Endodermal cell (in vitro differentiated cells): ENCODE measurements around the gene GRIP2. TPM values are rescaled to one million over a fixed set of nuclear protein-coding genes. Genes with fewer than 3 reads are reported as not detected.

Experiments used
- DNase-seq: peaks from one replicate; pipeline ENCODE4 v3.0.0-alpha.2; 2017
- H3K27ac ChIP-seq: 2 replicates; pipeline ENCODE4 v1.5.1; 2013; ENCODE audit warnings: mild to moderate bottlenecking, low read depth, low read length, moderate library complexity
- H3K27me3 ChIP-seq: 2 replicates; pipeline ENCODE4 v1.6.1; 2013; ENCODE audit warnings: mild to moderate bottlenecking, low read length, moderate library complexity; ENCODE audit not compliant: insufficient read depth, control insufficient read depth, poor library complexity, severe bottlenecking
- H3K36me3 ChIP-seq: 2 replicates; pipeline ENCODE4 v1.7.0; 2013; ENCODE audit warnings: mild to moderate bottlenecking, low read length, moderate library complexity; ENCODE audit not compliant: control insufficient read depth, insufficient read depth
- H3K4me1 ChIP-seq: one replicate; pipeline ENCODE4 v1.7.0; 2013; ENCODE audit warnings: low read length; ENCODE audit not compliant: control insufficient read depth, insufficient read depth
- H3K4me3 ChIP-seq: 2 replicates; pipeline ENCODE4 v1.5.1; 2013; ENCODE audit warnings: mild to moderate bottlenecking, low read length, moderate library complexity
- H3K9ac ChIP-seq: 2 replicates; pipeline ENCODE4 v1.6.1; 2013; ENCODE audit warnings: mild to moderate bottlenecking, low read length, moderate library complexity; ENCODE audit not compliant: poor library complexity, severe bottlenecking; ENCODE audit errors: extremely low read depth
- H3K9me3 ChIP-seq: 2 replicates; pipeline ENCODE4 v1.6.1; 2013; ENCODE audit warnings: mild to moderate bottlenecking, low read length, moderate library complexity; ENCODE audit not compliant: control insufficient read depth
- H3K27ac Mint-ChIP-seq: 2 replicates; pipeline ENCODE4 v1.8.0; 2020; ENCODE audit warnings: mixed read lengths
- H3K27me3 Mint-ChIP-seq: 2 replicates; pipeline ENCODE4 v1.8.0; 2021; ENCODE audit warnings: mild to moderate bottlenecking, mixed read lengths; ENCODE audit not compliant: insufficient read depth
- H3K36me3 Mint-ChIP-seq: 2 replicates; pipeline ENCODE4 v1.8.0; 2020; ENCODE audit warnings: low read depth, mixed read lengths
- H3K4me1 Mint-ChIP-seq: 2 replicates; pipeline ENCODE4 v1.8.0; 2020; ENCODE audit warnings: mixed read lengths
- H3K4me3 Mint-ChIP-seq: 2 replicates; pipeline ENCODE4 v1.8.0; 2020; ENCODE audit warnings: mild to moderate bottlenecking, moderate library complexity, mixed read lengths
- H3K9me3 Mint-ChIP-seq: 2 replicates; pipeline ENCODE4 v1.8.0; 2020; ENCODE audit warnings: mild to moderate bottlenecking, mixed read lengths
- CTCF ChIP-seq: fragments of 200-600 bp; sonication (generic); conservative IDR thresholded peaks from 2 replicates; pipeline ENCODE4 v1.5.0; 2021; ENCODE audit warnings: antibody characterized with exemption, mild to moderate bottlenecking
- WGBS, 2 experiments: methylation state at CpG; one replicate each; pipeline versions ENCODE4 v1.1.5 to v1.1.7; 2013; ENCODE audit warnings: missing lambda C conversion rate in 2 of 2, mixed read lengths in 1 of 2; ENCODE audit not compliant: insufficient coverage in 1 of 2, insufficient read length in 1 of 2; 5-methylcytosine and 5-hydroxymethylcytosine counted together
- total RNA-seq, 2 donors: library from RNA; stranded (reverse); fragmentation: NEBNext Ultra II Directional in 1 of 2; extraction: Animal tissue kit (Norgen Biotek cat#: 25700) in 1 of 2; gene quantifications; 2 replicates in 1 of 2; 3 replicates in 1 of 2; pipeline ENCODE4 v1.2.1, GENCODE V29; 2021

The GRIP2 gene
- total RNA-seq, 2 donors from 2014 or later = 2.0 to 2.2 TPM

- Mint-ChIP-seq H3K4me3 (no peak overlapping the region), H3K4me1 (no peaks in the 10 kb centered on the region), H3K9me3 (peaks cover 13% of the 10 kb centered on the region), H3K27ac (no peak overlapping the region), H3K36me3 (no peaks in the 10 kb centered on the region), H3K27me3 (peaks cover 6% of the 10 kb centered on the region)
- WGBS, 2 experiments = 91 to 93% methylated on average over 14 to 16 of the region's 16 CpGs
- Histone ChIP-seq H3K9me3 (peaks cover 13% of the 10 kb centered on the region), H3K36me3 (no peaks in the 10 kb centered on the region), H3K4me1 (no peaks in the 10 kb centered on the region), H3K9ac (no peak overlapping the region), H3K4me3 (no peak overlapping the region), H3K27me3 (no peaks in the 10 kb centered on the region), H3K27ac (no peak overlapping the region)
- TF ChIP-seq CTCF = no peak
- DNase-seq = peak; percentile 40
Observed at GRCh38 chr3:14505803-14506500, 34.2 kb downstream of the GRIP2 start.

GRCh38 chr3:14505001-14505802 is 34.9 kb downstream of the GRIP2 start:
- Histone ChIP-seq H3K36me3 (no peaks in the 10 kb centered on the region), H3K27me3 (no peaks in the 10 kb centered on the region), H3K4me1 (no peaks in the 10 kb centered on the region), H3K27ac (no peak overlapping the region), H3K9ac (no peak overlapping the region), H3K9me3 (peaks cover 13% of the 10 kb centered on the region), H3K4me3 (no peak overlapping the region)
- Mint-ChIP-seq H3K4me1 (no peaks in the 10 kb centered on the region), H3K36me3 (no peaks in the 10 kb centered on the region), H3K27ac (no peak overlapping the region), H3K27me3 (peaks cover 6% of the 10 kb centered on the region), H3K4me3 (no peak overlapping the region), H3K9me3 (peaks cover 13% of the 10 kb centered on the region)
- WGBS, 2 experiments = 88 to 91% methylated on average over 6 to 22 of the region's 22 CpGs
- TF ChIP-seq CTCF = no peak
- DNase-seq = peak; percentile 39

- H3K9me3 Mint-ChIP-seq = peaks cover 13% of the 10 kb centered on the region
- H3K9ac ChIP-seq = no peak overlapping the region
- H3K4me3 Mint-ChIP-seq = no peak overlapping the region
- H3K4me1 Mint-ChIP-seq = no peaks in the 10 kb centered on the region
- no peaks in the 10 kb centered on the region for H3K4me1 ChIP-seq
- no peak for TF ChIP-seq CTCF
- peaks cover 6% of the 10 kb centered on the region for H3K27me3 Mint-ChIP-seq
- H3K4me3 ChIP-seq = no peak overlapping the region
- H3K27ac ChIP-seq = no peak overlapping the region
- no peak overlapping the region for H3K27ac Mint-ChIP-seq
- H3K27me3 ChIP-seq = no peaks in the 10 kb centered on the region
- WGBS, 2 experiments = 93% methylated on average over 11 to 20 of the region's 20 CpGs
- H3K36me3 ChIP-seq = no peaks in the 10 kb centered on the region
- DNase-seq = no peak
- peaks cover 13% of the 10 kb centered on the region for H3K9me3 ChIP-seq
- no peaks in the 10 kb centered on the region for H3K36me3 Mint-ChIP-seq
Observed at GRCh38 chr3:14503706-14504065, 36.5 kb downstream of the GRIP2 start.
